Upper lobe of right lung (tissue), 1 donor: ENCODE measurements around the gene JCAD. TPM values are rescaled to one million over a fixed set of nuclear protein-coding genes. Genes with fewer than 3 reads are reported as not detected.

Experiments used
- ATAC-seq: fragments of 200-7000 bp; cut with Tn5 transposase; one replicate; pipeline ENCODE4 v1.9.1; 2020; ENCODE audit warnings: mild to moderate bottlenecking, moderate library complexity
- DNase-seq: peaks from one replicate; pipeline ENCODE4 v3.0.0-alpha.2; 2020
- H3K27ac ChIP-seq: fragments of 200-600 bp; one replicate; pipeline ENCODE4 v1.8.0; 2022
- H3K27me3 ChIP-seq: fragments of 200-600 bp; one replicate; pipeline ENCODE4 v1.8.0; 2022; ENCODE audit warnings: mild to moderate bottlenecking
- H3K36me3 ChIP-seq: fragments of 200-600 bp; one replicate; pipeline ENCODE4 v1.8.0; 2022
- H3K4me1 ChIP-seq: fragments of 200-600 bp; one replicate; pipeline ENCODE4 v1.8.0; 2022
- H3K4me3 ChIP-seq: fragments of 200-600 bp; one replicate; pipeline ENCODE4 v1.8.0; 2022; ENCODE audit warnings: mild to moderate bottlenecking
- H3K9me3 ChIP-seq: fragments of 200-600 bp; one replicate; pipeline ENCODE4 v1.8.0; 2022
- intact Hi-C: fragments of 100-400 bp; cut with DNase I; formaldehyde crosslinking; loops from one replicate; pipeline ENCODE4 v1.11.0; 2022
- total RNA-seq: library from RNA; stranded (reverse); fragmentation: NEBNext Ultra II Directional; extraction: Animal tissue kit (Norgen Biotek cat#: 25700); gene quantifications from one replicate; pipeline ENCODE4 v1.2.1, GENCODE V29; 2021
- TF ChIP-seq, protein P1 (sequence below): fragments of 200-600 bp; IDR thresholded peaks from one replicate; pipeline ENCODE4 v1.8.0; 2022; ENCODE audit warnings: antibody characterized with exemption
- donor health status: DM: no; HTN: yes; CAD: no; lungs with severe emphysema.

The JCAD gene
- total RNA-seq, 1 donor from 2014 or later: 67.6 TPM

DNA sequence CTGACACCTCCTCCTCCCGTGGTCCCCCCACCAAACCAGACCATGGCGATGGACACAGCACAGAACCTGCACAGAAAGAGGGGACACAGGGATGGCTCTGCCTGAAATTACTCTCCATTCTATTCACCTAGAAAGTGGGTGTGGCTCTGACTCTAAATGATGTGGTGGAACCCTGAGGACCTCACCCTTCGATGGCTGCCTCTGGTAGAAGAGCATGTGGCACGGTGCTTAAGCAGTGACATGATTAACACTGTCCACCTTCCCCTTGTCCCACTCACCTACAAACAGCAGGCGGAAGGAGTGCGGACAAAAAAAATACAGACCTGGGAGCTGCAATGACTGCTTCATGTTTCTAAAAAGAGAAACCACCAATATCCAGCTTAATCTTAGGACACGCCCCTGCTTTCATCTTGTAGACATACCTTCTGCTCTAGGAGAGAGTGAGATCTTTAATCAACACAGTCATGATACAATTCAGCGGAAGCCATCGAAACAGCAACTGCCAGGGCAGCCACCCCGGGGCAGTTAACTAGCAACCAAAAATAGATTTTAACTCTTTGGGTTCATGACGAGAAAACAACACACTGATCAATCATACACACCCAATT, 11.4 kb downstream of the JCAD start:
- peak overlapping the region; percentile 42 for H3K27ac ChIP-seq
- H3K27me3 ChIP-seq: no peaks in the 10 kb centered on the region
- intact Hi-C loops: no loop called here
- ATAC-seq: no peak
- no peaks in the 10 kb centered on the region for H3K9me3 ChIP-seq
- H3K4me3 ChIP-seq: no peak overlapping the region
- H3K36me3 ChIP-seq: peaks cover 17% of the 10 kb centered on the region
- no peak for DNase-seq
- H3K4me1 ChIP-seq: peaks cover 23% of the 10 kb centered on the region
- TF ChIP-seq, protein P1, sequence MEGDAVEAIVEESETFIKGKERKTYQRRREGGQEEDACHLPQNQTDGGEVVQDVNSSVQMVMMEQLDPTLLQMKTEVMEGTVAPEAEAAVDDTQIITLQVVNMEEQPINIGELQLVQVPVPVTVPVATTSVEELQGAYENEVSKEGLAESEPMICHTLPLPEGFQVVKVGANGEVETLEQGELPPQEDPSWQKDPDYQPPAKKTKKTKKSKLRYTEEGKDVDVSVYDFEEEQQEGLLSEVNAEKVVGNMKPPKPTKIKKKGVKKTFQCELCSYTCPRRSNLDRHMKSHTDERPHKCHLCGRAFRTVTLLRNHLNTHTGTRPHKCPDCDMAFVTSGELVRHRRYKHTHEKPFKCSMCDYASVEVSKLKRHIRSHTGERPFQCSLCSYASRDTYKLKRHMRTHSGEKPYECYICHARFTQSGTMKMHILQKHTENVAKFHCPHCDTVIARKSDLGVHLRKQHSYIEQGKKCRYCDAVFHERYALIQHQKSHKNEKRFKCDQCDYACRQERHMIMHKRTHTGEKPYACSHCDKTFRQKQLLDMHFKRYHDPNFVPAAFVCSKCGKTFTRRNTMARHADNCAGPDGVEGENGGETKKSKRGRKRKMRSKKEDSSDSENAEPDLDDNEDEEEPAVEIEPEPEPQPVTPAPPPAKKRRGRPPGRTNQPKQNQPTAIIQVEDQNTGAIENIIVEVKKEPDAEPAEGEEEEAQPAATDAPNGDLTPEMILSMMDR: no peak

DNA sequence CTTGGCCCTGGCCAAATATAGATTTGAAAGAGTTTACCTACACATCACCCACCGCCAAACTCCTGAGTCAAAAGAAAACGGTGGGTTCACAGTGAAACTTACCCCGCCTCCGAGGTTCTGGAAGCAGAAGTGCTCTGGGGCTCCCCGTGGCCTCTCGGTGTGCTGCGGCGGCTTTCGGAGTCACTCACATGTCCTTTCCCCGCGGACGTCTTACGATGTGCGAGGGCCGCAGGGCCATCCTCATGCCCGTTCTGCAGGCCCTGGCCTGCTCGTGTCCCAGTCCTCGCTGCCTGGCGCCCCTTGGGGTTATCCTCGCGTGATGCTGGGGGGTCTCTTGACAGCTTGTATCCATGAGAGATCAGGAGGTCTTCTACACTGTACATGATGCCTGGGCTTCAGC, 12.0 kb downstream of the JCAD start:
- intact Hi-C loops: no loop called here
- Histone ChIP-seq H3K4me1 (peaks cover 26% of the 10 kb centered on the region), H3K36me3 (peaks cover 17% of the 10 kb centered on the region), H3K4me3 (no peak overlapping the region), H3K27ac (no peak overlapping the region), H3K9me3 (no peaks in the 10 kb centered on the region), H3K27me3 (no peaks in the 10 kb centered on the region)
- no peak for DNase-seq
- TF ChIP-seq, protein P1: no peak
- no peak for ATAC-seq

DNA sequence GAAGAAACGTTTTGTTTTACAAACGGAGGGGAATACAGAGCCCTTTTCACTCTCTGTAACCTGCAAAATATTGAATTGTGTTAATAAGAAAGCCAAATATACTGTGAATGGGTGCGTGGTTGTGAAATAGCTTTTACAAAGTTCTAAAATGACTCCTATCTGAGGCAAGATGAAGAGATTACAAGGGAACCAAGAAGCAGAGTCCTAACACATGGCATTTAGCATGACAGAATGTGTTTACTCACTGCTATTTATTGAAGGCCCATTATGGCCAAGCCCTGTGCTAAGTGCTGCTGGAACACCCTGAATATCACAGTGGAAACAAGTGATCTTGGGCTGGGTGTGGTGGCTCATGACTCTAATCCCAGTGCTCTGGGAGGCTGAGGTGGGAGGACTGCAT, 12.9 kb downstream of the JCAD start:
- Histone ChIP-seq H3K27ac (no peak overlapping the region), H3K36me3 (peaks cover 17% of the 10 kb centered on the region), H3K4me1 (peaks cover 32% of the 10 kb centered on the region), H3K4me3 (no peak overlapping the region), H3K27me3 (no peaks in the 10 kb centered on the region), H3K9me3 (no peaks in the 10 kb centered on the region)
- intact Hi-C loops: no loop called here
- TF ChIP-seq, protein P1: no peak
- ATAC-seq (no peak), DNase-seq (no peak)

DNA sequence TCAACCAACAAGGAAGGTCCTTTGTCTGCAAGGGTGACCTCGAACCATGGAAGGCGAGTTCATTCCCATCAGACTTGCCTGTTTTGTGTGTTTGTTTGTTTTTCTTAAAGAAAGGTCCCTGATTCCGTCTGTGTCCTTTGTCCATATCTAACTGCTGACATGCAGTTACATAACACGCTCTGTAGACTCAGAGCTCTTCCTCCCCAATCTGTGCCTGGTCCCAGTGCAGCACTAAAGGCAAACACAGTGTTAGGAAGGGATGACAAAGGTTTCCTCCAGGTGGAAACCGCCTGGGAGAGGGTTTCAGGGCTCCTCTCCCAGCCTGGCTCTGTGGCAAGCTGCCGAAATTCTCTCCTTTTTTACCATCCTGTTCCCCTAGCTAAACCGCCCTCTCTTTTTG, 13.4 kb downstream of the JCAD start:
- no peak for DNase-seq
- Histone ChIP-seq H3K36me3 (peaks cover 17% of the 10 kb centered on the region), H3K9me3 (no peaks in the 10 kb centered on the region), H3K27me3 (no peaks in the 10 kb centered on the region), H3K4me1 (peaks cover 37% of the 10 kb centered on the region), H3K4me3 (no peak overlapping the region), H3K27ac (no peak overlapping the region)
- ATAC-seq: no peak
- intact Hi-C loops: no loop called here
- TF ChIP-seq, protein P1: no peak

DNA sequence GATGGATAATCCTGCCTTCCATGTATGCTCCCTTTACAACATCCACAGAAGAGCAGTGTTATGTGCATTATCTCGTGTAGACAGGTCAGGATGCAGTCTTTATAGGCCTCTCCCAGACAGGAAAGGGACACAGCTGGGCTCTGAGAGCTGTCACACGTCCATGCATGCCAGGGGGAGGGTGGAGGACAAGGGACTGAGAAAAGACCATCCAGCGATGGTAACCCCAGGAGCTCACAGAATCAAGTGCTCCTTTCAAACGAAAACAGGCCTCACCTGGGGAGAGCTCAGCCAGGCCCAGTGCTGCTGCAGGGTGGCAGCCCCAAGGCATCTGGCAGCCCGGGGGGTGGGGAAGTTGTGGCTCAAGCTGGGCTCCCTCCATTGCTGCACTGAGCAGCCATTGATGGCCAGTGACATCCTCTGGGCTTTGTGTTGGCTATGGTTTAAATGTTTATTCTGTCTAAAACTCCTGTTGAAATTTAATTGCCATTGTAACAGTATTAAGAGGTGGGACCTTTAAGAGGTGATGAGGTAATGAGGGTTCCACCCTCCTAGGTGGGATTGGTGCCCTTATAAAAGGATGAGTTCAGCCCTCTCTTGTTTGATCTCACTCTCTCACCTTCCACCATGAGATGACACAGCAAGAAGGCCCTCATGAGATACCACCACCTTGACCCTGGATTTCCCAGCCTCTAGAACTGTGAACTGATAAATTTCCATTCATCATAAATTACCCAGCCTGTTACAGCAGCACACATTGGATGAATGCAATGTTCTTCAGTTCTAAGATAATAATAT, 15.7 kb downstream of the JCAD start:
- intact Hi-C loops: no loop called here
- H3K4me1 ChIP-seq: peaks cover 28% of the 10 kb centered on the region
- DNase-seq (no peak), ATAC-seq (no peak)
- no peaks in the 10 kb centered on the region for H3K9me3 ChIP-seq
- H3K27ac ChIP-seq: no peak overlapping the region
- TF ChIP-seq, protein P1: no peak
- H3K27me3 ChIP-seq: no peaks in the 10 kb centered on the region
- no peak overlapping the region for H3K4me3 ChIP-seq
- peaks cover 17% of the 10 kb centered on the region for H3K36me3 ChIP-seq
